ENCODE data around the gene CALCB. TPM values are rescaled to one million over a fixed set of nuclear protein-coding genes. Genes with fewer than 3 reads are reported as not detected.
A peak's percentile ranks its signal among the peaks of the same experiment; 100 is the strongest.

CALCB gene
- total and polyA plus RNA-seq, 2 of the 8 experiments (the other 6 are each of a cell fraction or from before 2014, with no cell fraction given): 3.7 to 4.2 TPM

DNA sequence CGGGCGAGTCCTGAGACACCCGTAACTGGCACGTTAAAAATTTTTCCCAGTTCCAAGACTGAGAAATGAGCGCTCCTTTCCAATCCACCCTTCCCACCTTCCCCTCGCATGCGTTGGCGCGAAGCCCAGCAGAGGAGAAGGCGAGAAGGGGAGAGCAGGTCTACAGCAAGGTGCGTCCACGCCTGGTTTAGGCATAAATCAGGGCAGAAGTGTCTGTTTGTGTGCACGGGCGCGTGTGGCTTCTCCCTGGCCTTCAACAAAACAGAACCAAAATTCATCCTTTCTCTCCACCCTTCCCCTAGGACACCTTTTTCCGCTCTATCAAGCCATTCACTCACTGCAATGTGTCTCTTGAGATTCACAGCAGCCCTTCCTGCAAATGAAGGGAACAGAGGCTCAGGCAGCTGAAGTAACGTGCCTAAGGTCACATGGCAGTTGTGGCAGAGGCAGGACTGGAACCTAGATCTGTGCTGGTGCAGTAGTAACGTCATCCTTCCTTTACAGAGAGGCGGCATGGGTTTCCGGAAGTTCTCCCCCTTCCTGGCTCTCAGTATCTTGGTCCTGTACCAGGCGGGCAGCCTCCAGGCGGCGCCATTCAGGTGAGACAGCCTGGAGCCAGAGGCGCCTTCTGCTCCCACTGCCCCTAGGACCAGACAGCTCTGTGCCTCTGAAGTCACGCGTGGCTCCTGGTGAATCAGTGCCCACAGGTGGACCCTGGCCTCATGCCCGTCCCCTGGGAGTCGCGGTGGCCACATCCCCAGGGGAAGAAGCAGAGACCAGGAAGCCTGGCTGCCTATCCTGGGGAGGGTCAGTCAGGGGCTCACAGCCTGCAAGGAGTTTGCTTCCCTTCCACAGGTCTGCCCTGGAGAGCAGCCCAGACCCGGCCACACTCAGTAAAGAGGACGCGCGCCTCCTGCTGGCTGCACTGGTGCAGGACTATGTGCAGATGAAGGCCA is 1.1 kb downstream of the CALCB start (continued):
- TF ChIP-seq TBP (IDR thresholded peaks at IDR 0.05; ENCODE audit: low read depth, low read length) (no peak), CREB1 (IDR thresholded peaks at IDR 0.05) (no peak), GABPA (IDR thresholded peaks at IDR 0.05; ENCODE audit: borderline replicate concordance, insufficient read depth, low read length) (0 out of 2 replicates have a peak, but pooled peaks have one; percentile 16), SUZ12 (IDR thresholded peaks at IDR 0.05; ENCODE audit: low read length) (0 out of 2 replicates have a peak, but pooled peaks have one; percentile 7), KDM1A (IDR thresholded peaks at IDR 0.05; ENCODE audit: borderline replicate concordance, low read length) (peak; percentile 49; the same call in 1 of the 2 replicates), SIN3A (conservative IDR thresholded peaks at IDR 0.05 in 1 of 2, IDR thresholded peaks at IDR 0.05 in 1 of 2; ENCODE audit: low read depth in 1 of 2, low read length in 2 of 2) (0 out of 4 replicates have a peak, but pooled peaks of 1 of the 2 experiments have one; percentile 41), KDM5A (IDR thresholded peaks at IDR 0.05; ENCODE audit: low read length) (no peak), RAD21 (IDR thresholded peaks at IDR 0.05 in 1 of 2, conservative IDR thresholded peaks at IDR 0.05 in 1 of 2; ENCODE audit: low read depth in 2 of 2, low read length in 2 of 2) (peak; percentile 81 to 86), TAF1 (IDR thresholded peaks at IDR 0.05; ENCODE audit: low read depth, low read length) (0 out of 2 replicates have a peak, but pooled peaks have one; percentile 25), RBBP5 (IDR thresholded peaks at IDR 0.05; ENCODE audit: borderline replicate concordance, low read depth, low read length) (no peak), CTBP2 (IDR thresholded peaks at IDR 0.05; ENCODE audit: borderline replicate concordance, insufficient read depth, insufficient read length, low read length) (peak; percentile 54), TCF12 (IDR thresholded peaks at IDR 0.05; ENCODE audit: low read depth, low read length) (no peak), EGR1 (IDR thresholded peaks at IDR 0.05; ENCODE audit: borderline replicate concordance, low read depth, low read length) (0 out of 2 replicates have a peak, but pooled peaks have one; percentile 10), KDM4A (IDR thresholded peaks at IDR 0.05; ENCODE audit: low read depth, low read length, severe bottlenecking) (peak; percentile 10), EP300 (IDR thresholded peaks at IDR 0.05; ENCODE audit: borderline replicate concordance in 1 of 2, low read depth in 2 of 2, low read length in 2 of 2) (no peak), SP1 (IDR thresholded peaks at IDR 0.05; ENCODE audit: low read depth, low read length) (no peak)
- TF ChIP-seq, protein P1, sequence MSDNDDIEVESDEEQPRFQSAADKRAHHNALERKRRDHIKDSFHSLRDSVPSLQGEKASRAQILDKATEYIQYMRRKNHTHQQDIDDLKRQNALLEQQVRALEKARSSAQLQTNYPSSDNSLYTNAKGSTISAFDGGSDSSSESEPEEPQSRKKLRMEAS (IDR thresholded peaks at IDR 0.05): peak; percentile 49; the same call in 1 of the 2 replicates
- TF ChIP-seq, protein P2, sequence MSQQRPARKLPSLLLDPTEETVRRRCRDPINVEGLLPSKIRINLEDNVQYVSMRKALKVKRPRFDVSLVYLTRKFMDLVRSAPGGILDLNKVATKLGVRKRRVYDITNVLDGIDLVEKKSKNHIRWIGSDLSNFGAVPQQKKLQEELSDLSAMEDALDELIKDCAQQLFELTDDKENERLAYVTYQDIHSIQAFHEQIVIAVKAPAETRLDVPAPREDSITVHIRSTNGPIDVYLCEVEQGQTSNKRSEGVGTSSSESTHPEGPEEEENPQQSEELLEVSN (IDR thresholded peaks at IDR 0.05): peak; percentile 56
- TF ChIP-seq, protein P3, sequence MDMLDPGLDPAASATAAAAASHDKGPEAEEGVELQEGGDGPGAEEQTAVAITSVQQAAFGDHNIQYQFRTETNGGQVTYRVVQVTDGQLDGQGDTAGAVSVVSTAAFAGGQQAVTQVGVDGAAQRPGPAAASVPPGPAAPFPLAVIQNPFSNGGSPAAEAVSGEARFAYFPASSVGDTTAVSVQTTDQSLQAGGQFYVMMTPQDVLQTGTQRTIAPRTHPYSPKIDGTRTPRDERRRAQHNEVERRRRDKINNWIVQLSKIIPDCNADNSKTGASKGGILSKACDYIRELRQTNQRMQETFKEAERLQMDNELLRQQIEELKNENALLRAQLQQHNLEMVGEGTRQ (IDR thresholded peaks at IDR 0.05; ENCODE audit: low read length): peak; percentile 37; the same call in 1 of the 2 replicates
